Smooth muscle cell (in vitro differentiated cells): ENCODE measurements around the gene MYL6. TPM values are rescaled to one million over a fixed set of nuclear protein-coding genes. Genes with fewer than 3 reads are reported as not detected.

Source experiments
- DNase-seq: peaks from one replicate; lab custom pipeline; 2025; ENCODE audit not compliant: unreplicated experiment; lab: John Stamatoyannopoulos, UW
- H2AFZ ChIP-seq: fragments of 200-600 bp; sonication (generic); 2 replicates; pipeline ENCODE4 v1.6.0; 2016; ENCODE audit warnings: antibody characterized with exemption, low read depth, mild to moderate bottlenecking
- H3F3A ChIP-seq: fragments of 200-600 bp; sonication (generic); 2 replicates; pipeline ENCODE4 v1.6.0; 2017; ENCODE audit warnings: antibody characterized with exemption, low read depth
- H3K27ac ChIP-seq: fragments of 200-600 bp; sonication (generic); 2 replicates; pipeline ENCODE4 v1.5.1; 2016; ENCODE audit warnings: low read depth, mild to moderate bottlenecking
- H3K27me3 ChIP-seq: fragments of 200-600 bp; sonication (generic); 2 replicates; pipeline ENCODE4 v1.6.1; 2016; ENCODE audit warnings: low read depth, mild to moderate bottlenecking
- H3K36me3 ChIP-seq: fragments of 200-600 bp; sonication (generic); 2 replicates; pipeline ENCODE4 v1.5.1; 2016; ENCODE audit warnings: low read depth
- H3K4me1 ChIP-seq: fragments of 200-600 bp; sonication (generic); 2 replicates; pipeline ENCODE4 v1.5.1; 2016; ENCODE audit warnings: low read depth
- H3K4me2 ChIP-seq: fragments of 200-600 bp; sonication (generic); 2 replicates; pipeline ENCODE4 v1.6.0; 2016; ENCODE audit warnings: mild to moderate bottlenecking
- H3K4me3 ChIP-seq: fragments of 200-600 bp; sonication (generic); 2 replicates; pipeline ENCODE4 v1.5.1; 2016; ENCODE audit warnings: mild to moderate bottlenecking
- H3K79me2 ChIP-seq: fragments of 200-600 bp; sonication (generic); 2 replicates; pipeline ENCODE4 v1.6.0; 2016; ENCODE audit warnings: low read depth, mild to moderate bottlenecking
- H3K9ac ChIP-seq: fragments of 200-600 bp; sonication (generic); 2 replicates; pipeline ENCODE4 v1.6.0; 2016; ENCODE audit warnings: low read depth
- H3K9me3 ChIP-seq: fragments of 200-600 bp; sonication (generic); replicated peaks from 2 replicates; pipeline ENCODE4 v1.5.1; 2016; ENCODE audit warnings: low read depth
- H4K20me1 ChIP-seq: fragments of 200-600 bp; sonication (generic); 2 replicates; pipeline ENCODE4 v1.6.0; 2016; ENCODE audit warnings: low read depth
- CTCF ChIP-seq: fragments of 200-600 bp; sonication (generic); IDR thresholded peaks from 2 replicates; pipeline ENCODE4 v1.5.1; 2017; ENCODE audit warnings: borderline replicate concordance, mild to moderate bottlenecking, antibody characterized with exemption; ENCODE audit not compliant: insufficient read depth, poor library complexity, severe bottlenecking
- WGBS: methylation state at CpG from one replicate; pipeline ENCODE4 v1.1.7; 2016; ENCODE audit warnings: low lambda C conversion rate; 5-methylcytosine and 5-hydroxymethylcytosine counted together
- polyA plus RNA-seq: library from polyadenylated mRNA; unstranded; fragments of >200 nt; fragmentation: Nextera tagmentation; extraction: Ambion mirVana; gene quantifications from 2 replicates; pipeline ENCODE4 v1.2.1, GENCODE V29; 2016
- total RNA-seq: library from RNA; depleted of rRNA; stranded (reverse); fragments of >200 nt; gene quantifications from 2 replicates; pipeline ENCODE4 v1.2.3, GENCODE V29; 2014

The MYL6 gene
- total and polyA plus RNA-seq, 2 experiments from 2014 or later, result 2,776 to 4,165 TPM

- no peak overlapping the region for H3K4me3 ChIP-seq
- no peaks in the 10 kb centered on the region for H3K27me3 ChIP-seq
- no peak for DNase-seq
- H2AFZ ChIP-seq, result no peak overlapping the region
- no peaks in the 10 kb centered on the region for H3K36me3 ChIP-seq
- no peaks in the 10 kb centered on the region for H4K20me1 ChIP-seq
- H3F3A ChIP-seq, result peaks cover 6% of the 10 kb centered on the region
- H3K4me2 ChIP-seq, result no peak overlapping the region
- no peak overlapping the region for H3K27ac ChIP-seq
- 89% methylated on average over 13 of the region's 13 CpGs for WGBS
- no peaks in the 10 kb centered on the region for H3K9me3 ChIP-seq
- no peak for TF ChIP-seq CTCF
- no peaks in the 10 kb centered on the region for H3K79me2 ChIP-seq
- no peak overlapping the region for H3K9ac ChIP-seq
- peaks cover 5% of the 10 kb centered on the region for H3K4me1 ChIP-seq
Observed at GRCh38 chr12:56146492-56147460, 11.4 kb upstream of the MYL6 start.

- H3K9ac ChIP-seq, result no peak overlapping the region
- no peaks in the 10 kb centered on the region for H4K20me1 ChIP-seq
- H2AFZ ChIP-seq, result no peak overlapping the region
- peaks cover 10% of the 10 kb centered on the region for H3K79me2 ChIP-seq
- no peak for TF ChIP-seq CTCF
- no peaks in the 10 kb centered on the region for H3K9me3 ChIP-seq
- 84% methylated on average over 3 of the region's 3 CpGs for WGBS
- H3K27me3 ChIP-seq, result no peaks in the 10 kb centered on the region
- peaks cover 11% of the 10 kb centered on the region for H3K4me1 ChIP-seq
- H3K4me3 ChIP-seq, result no peak overlapping the region
- peaks cover 6% of the 10 kb centered on the region for H3F3A ChIP-seq
- no peaks in the 10 kb centered on the region for H3K36me3 ChIP-seq
- no peak for DNase-seq
- H3K27ac ChIP-seq, result no peak overlapping the region
- no peak overlapping the region for H3K4me2 ChIP-seq
Observed at GRCh38 chr12:56150563-56150962, 7.6 kb upstream of the MYL6 start.

- Histone ChIP-seq H4K20me1 (no peaks in the 10 kb centered on the region), H3K9me3 (no peaks in the 10 kb centered on the region), H3F3A (peaks cover 6% of the 10 kb centered on the region), H3K4me3 (peak overlapping the region; percentile 66), H3K79me2 (peaks cover 10% of the 10 kb centered on the region), H2AFZ (peak overlapping the region; percentile 75), H3K4me1 (peaks cover 12% of the 10 kb centered on the region), H3K27me3 (no peaks in the 10 kb centered on the region), H3K27ac (peak overlapping the region; percentile 65), H3K36me3 (no peaks in the 10 kb centered on the region), H3K9ac (peak overlapping the region; percentile 67), H3K4me2 (peak overlapping the region; percentile 93)
- 13% methylated on average over 12 of the region's 12 CpGs for WGBS
- DNase-seq, result no peak
- TF ChIP-seq CTCF, result peak; percentile 42
Observed at GRCh38 chr12:56151672-56152131, 6.5 kb upstream of the MYL6 start.
